ENCODE measurements around the gene MUC4.

GRCh38 chr3:195704433-195704999 lies 107.2 kb downstream of the MUC4 start:
- TF ChIP-seq EZH2 (IDR thresholded peaks at IDR 0.05; ENCODE audit: borderline replicate concordance, insufficient read depth, low read length, poor library complexity, severe bottlenecking) (no peak), EP300 (conservative IDR thresholded peaks at IDR 0.05; ENCODE audit: poor library complexity, severe bottlenecking) (no peak)
- TF ChIP-seq, protein P1, sequence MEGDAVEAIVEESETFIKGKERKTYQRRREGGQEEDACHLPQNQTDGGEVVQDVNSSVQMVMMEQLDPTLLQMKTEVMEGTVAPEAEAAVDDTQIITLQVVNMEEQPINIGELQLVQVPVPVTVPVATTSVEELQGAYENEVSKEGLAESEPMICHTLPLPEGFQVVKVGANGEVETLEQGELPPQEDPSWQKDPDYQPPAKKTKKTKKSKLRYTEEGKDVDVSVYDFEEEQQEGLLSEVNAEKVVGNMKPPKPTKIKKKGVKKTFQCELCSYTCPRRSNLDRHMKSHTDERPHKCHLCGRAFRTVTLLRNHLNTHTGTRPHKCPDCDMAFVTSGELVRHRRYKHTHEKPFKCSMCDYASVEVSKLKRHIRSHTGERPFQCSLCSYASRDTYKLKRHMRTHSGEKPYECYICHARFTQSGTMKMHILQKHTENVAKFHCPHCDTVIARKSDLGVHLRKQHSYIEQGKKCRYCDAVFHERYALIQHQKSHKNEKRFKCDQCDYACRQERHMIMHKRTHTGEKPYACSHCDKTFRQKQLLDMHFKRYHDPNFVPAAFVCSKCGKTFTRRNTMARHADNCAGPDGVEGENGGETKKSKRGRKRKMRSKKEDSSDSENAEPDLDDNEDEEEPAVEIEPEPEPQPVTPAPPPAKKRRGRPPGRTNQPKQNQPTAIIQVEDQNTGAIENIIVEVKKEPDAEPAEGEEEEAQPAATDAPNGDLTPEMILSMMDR (IDR thresholded peaks at IDR 0.05; ENCODE audit: poor library complexity, severe bottlenecking) = no peak
